H1 (cell line): Measurements from ENCODE around the gene CLCA1. TPM values are rescaled to one million over a fixed set of nuclear protein-coding genes. Genes with fewer than 3 reads are reported as not detected.

ENCODE experiments used
- CTCF ChIA-PET: fragments of 300-600 bp; sonication (Branson Sonifier 250); formaldehyde crosslinking; loops from one replicate; lab custom pipeline; 2021; ENCODE audit not compliant: partially characterized antibody; lab: Charles Lee
- POLR2A ChIA-PET: fragments of 300-600 bp; sonication (Branson Sonifier 250); formaldehyde crosslinking; loops from one replicate; lab custom pipeline; 2021; ENCODE audit warnings: inconsistent platforms; ENCODE audit not compliant: partially characterized antibody; lab: Charles Lee
- DNase-seq, 2 experiments: peaks; one replicate each; pipeline versions ENCODE4 v3.0.0 to v3.0.0-alpha.2; 2010 to 2022; ENCODE audit warnings: low spot score in 2 of 2, low read depth in 1 of 2, mixed read lengths in 1 of 2
- FAIRE-seq: peaks from 2 replicates; lab custom pipeline; 2011; peaks lifted over from hg19 to GRCh38; lab: Jason Lieb, UNC
- H2AFZ ChIP-seq: 2 replicates; pipeline ENCODE4 v1.8.1; 2012; ENCODE audit warnings: low read length, inconsistent platforms
- H2AK5ac ChIP-seq: 2 replicates; pipeline ENCODE4 v1.6.1; 2013; ENCODE audit warnings: low read depth, low read length
- H2BK120ac ChIP-seq: replicated peaks from 2 replicates; pipeline ENCODE3; 2013; ENCODE audit warnings: low read depth, low read length, inconsistent platforms
- H2BK12ac ChIP-seq: 2 replicates; pipeline ENCODE4 v1.6.1; 2013; ENCODE audit warnings: low read depth, low read length
- H2BK15ac ChIP-seq: 2 replicates; pipeline ENCODE4 v1.6.1; 2013; ENCODE audit warnings: low read length
- H2BK20ac ChIP-seq: 2 replicates; pipeline ENCODE4 v1.6.1; 2013; ENCODE audit warnings: low read length
- H2BK5ac ChIP-seq: 2 replicates; pipeline ENCODE4 v1.6.1; 2013; ENCODE audit warnings: low read depth, low read length
- H3K14ac ChIP-seq: 2 replicates; pipeline ENCODE4 v1.6.1; 2013; ENCODE audit warnings: inconsistent platforms; ENCODE audit not compliant: insufficient read length
- H3K18ac ChIP-seq: 2 replicates; pipeline ENCODE4 v1.6.1; 2013; ENCODE audit warnings: low read length; ENCODE audit errors: extremely low read depth
- H3K23ac ChIP-seq: 2 replicates; pipeline ENCODE4 v1.6.1; 2013; ENCODE audit warnings: inconsistent platforms; ENCODE audit not compliant: insufficient read length
- H3K23me2 ChIP-seq: 2 replicates; pipeline ENCODE4 v1.6.1; 2013; ENCODE audit warnings: low read depth, low read length
- H3K27ac ChIP-seq: 2 replicates; pipeline ENCODE4 v1.6.1; 2011; ENCODE audit warnings: low read depth, low read length, inconsistent platforms
- H3K27me3 ChIP-seq, 4 experiments: replicated peaks in 1 of 4; 1 replicate in 1 of 4; 2 replicates in 3 of 4; pipeline versions ENCODE4 v1.6.1 to v1.8.1; 2011 to 2013; ENCODE audit warnings: low read length in 3 of 4, mild to moderate bottlenecking in 3 of 4, inconsistent platforms in 2 of 4, mixed read lengths in 2 of 4, moderate library complexity in 1 of 4; ENCODE audit not compliant: control insufficient read depth in 3 of 4, insufficient read depth in 3 of 4; ENCODE audit errors: extremely low read depth in 1 of 4
- H3K36me3 ChIP-seq, 4 experiments: 2 replicates each; pipeline versions ENCODE4 v1.6.1 to v1.8.1; 2011 to 2013; ENCODE audit warnings: mild to moderate bottlenecking in 4 of 4, low read length in 3 of 4, moderate library complexity in 2 of 4, control low read depth in 1 of 4, inconsistent platforms in 1 of 4; ENCODE audit not compliant: insufficient read depth in 4 of 4, control insufficient read depth in 2 of 4
- H3K4ac ChIP-seq: replicated peaks from 2 replicates; pipeline ENCODE3; 2013; ENCODE audit warnings: low read length, low read depth, mixed read lengths, inconsistent platforms; ENCODE audit not compliant: insufficient read length
- H3K4me1 ChIP-seq, 4 experiments: replicated peaks in 1 of 4; 1 replicate in 1 of 4; 2 replicates in 3 of 4; pipeline versions ENCODE4 v1.6.1 to v1.8.1; 2011 to 2013; ENCODE audit warnings: low read length in 3 of 4, inconsistent platforms in 2 of 4, mixed read lengths in 1 of 4; ENCODE audit not compliant: insufficient read depth in 4 of 4, control insufficient read depth in 3 of 4
- H3K4me2 ChIP-seq, 2 experiments: 2 replicates each; pipeline versions ENCODE4 v1.6.1 to v1.8.1; 2011 to 2013; ENCODE audit warnings: low read depth in 2 of 2, low read length in 2 of 2, control low read depth in 1 of 2, inconsistent platforms in 1 of 2, mild to moderate bottlenecking in 1 of 2; ENCODE audit not compliant: insufficient read depth in 1 of 2
- H3K4me3 ChIP-seq, 4 experiments: fragments of 200-600, 300-600 bp in 1 of 4; sonication (generic), shearing (Covaris generic), sonication (Bioruptor Twin) in 1 of 4; 2 replicates each; pipeline versions ENCODE4 v1.5.1 to v1.8.1; 2011 to 2016; ENCODE audit warnings: low read length in 4 of 4, low read depth in 3 of 4, control low read depth in 2 of 4, inconsistent platforms in 2 of 4, mild to moderate bottlenecking in 2 of 4, mixed read lengths in 1 of 4, moderate library complexity in 1 of 4; ENCODE audit not compliant: insufficient read depth in 2 of 4; ENCODE audit errors: extremely low read depth in 1 of 4
- H3K56ac ChIP-seq: replicated peaks from 2 replicates; pipeline ENCODE3; 2013; ENCODE audit warnings: low read depth, mild to moderate bottlenecking, mixed read lengths, low read length, inconsistent platforms; ENCODE audit not compliant: insufficient read length
- H3K79me1 ChIP-seq: 2 replicates; pipeline ENCODE4 v1.6.1; 2013; ENCODE audit warnings: low read depth, low read length, control low read depth
- H3K79me2 ChIP-seq, 2 experiments: 2 replicates each; pipeline versions ENCODE4 v1.6.1 to v1.8.1; 2012 to 2013; ENCODE audit warnings: low read length in 2 of 2, mild to moderate bottlenecking in 2 of 2, inconsistent platforms in 1 of 2; ENCODE audit not compliant: insufficient read depth in 2 of 2, control insufficient read depth in 1 of 2
- H3K9ac ChIP-seq, 4 experiments: replicated peaks in 1 of 4; 1 replicate in 1 of 4; 2 replicates in 3 of 4; pipeline versions ENCODE4 v1.6.1 to v1.8.1; 2011 to 2013; ENCODE audit warnings: low read depth in 3 of 4, low read length in 3 of 4, control low read depth in 2 of 4, mild to moderate bottlenecking in 2 of 4, moderate library complexity in 2 of 4, inconsistent platforms in 1 of 4; ENCODE audit errors: extremely low read depth in 1 of 4
- H3K9me3 ChIP-seq, 2 experiments: 2 replicates each; pipeline versions ENCODE4 v1.6.1 to v1.8.1; 2012 to 2013; ENCODE audit warnings: mild to moderate bottlenecking in 2 of 2, moderate library complexity in 2 of 2, control low read depth in 1 of 2, inconsistent platforms in 1 of 2, low read depth in 1 of 2, low read length in 1 of 2, mixed read lengths in 1 of 2; ENCODE audit not compliant: insufficient read depth in 2 of 2
- H4K20me1 ChIP-seq, 2 experiments: replicated peaks in 1 of 2; 2 replicates each; pipeline versions ENCODE3 to v1.8.1; 2011 to 2013; ENCODE audit warnings: inconsistent platforms in 2 of 2, low read length in 2 of 2, mild to moderate bottlenecking in 1 of 2; ENCODE audit not compliant: insufficient read depth in 2 of 2, control insufficient read depth in 1 of 2
- H4K5ac ChIP-seq: 2 replicates; pipeline ENCODE4 v1.6.1; 2013; ENCODE audit warnings: low read length, low read depth, mixed read lengths, inconsistent platforms; ENCODE audit not compliant: insufficient read length
- H4K8ac ChIP-seq: 2 replicates; pipeline ENCODE4 v1.8.0; 2013; ENCODE audit warnings: mild to moderate bottlenecking, moderate library complexity, low read length, inconsistent platforms; ENCODE audit not compliant: insufficient read depth; ENCODE audit errors: extremely low read depth
- H4K91ac ChIP-seq: replicated peaks from 2 replicates; pipeline ENCODE3; 2013; ENCODE audit warnings: low read length, mixed read lengths, inconsistent platforms; ENCODE audit not compliant: insufficient read length
- JUND ChIP-seq: IDR thresholded peaks from 2 replicates; pipeline ENCODE4 v1.6.1; 2011; ENCODE audit warnings: mild to moderate bottlenecking, improper control_type of control experiment, low read length
- WGBS, 2 experiments: shearing (Covaris generic) in 1 of 2; methylation state at CpG; one replicate each; pipeline versions ENCODE4 v1.1.6 to v1.1.7; 2013 to 2015; ENCODE audit warnings: low lambda C conversion rate in 2 of 2, mixed read lengths in 2 of 2, inconsistent platforms in 1 of 2, low coverage in 1 of 2, missing lambda C conversion rate in 1 of 2; ENCODE audit not compliant: insufficient replicate concordance in 2 of 2, insufficient coverage in 1 of 2, insufficient read length in 1 of 2; ENCODE audit errors: extremely low coverage in 1 of 2, missing lambda C conversion rate in 1 of 2; 5-methylcytosine and 5-hydroxymethylcytosine counted together
- polyA plus RNA-seq, 7 experiments: library from polyadenylated mRNA; depleted of rRNA in 3 of 7; stranded (reverse) in 5 of 7; unstranded in 2 of 7; fragments of >200 nt in 5 of 7; fragments of 200-250 nt in 2 of 7; gene quantifications; 1 replicate in 5 of 7; 2 replicates in 1 of 7; 4 replicates in 1 of 7; pipeline versions ENCODE4 v1.2.1 to v1.2.3, GENCODE V29; 2011 to 2013; ENCODE audit warnings: missing spikeins in 2 of 7, mixed read lengths in 2 of 7
- total RNA-seq: library from RNA; stranded (reverse); fragmentation: NEBNext Ultra II Directional; extraction: Animal tissue kit (Norgen Biotek cat#: 25700); gene quantifications from 2 replicates; pipeline ENCODE4 v1.2.1, GENCODE V29; 2021

The CLCA1 gene
- total and polyA plus RNA-seq, 2 of the 8 experiments (the other 6 are each of a cell fraction or from before 2014, with no cell fraction given): not detected

DNA sequence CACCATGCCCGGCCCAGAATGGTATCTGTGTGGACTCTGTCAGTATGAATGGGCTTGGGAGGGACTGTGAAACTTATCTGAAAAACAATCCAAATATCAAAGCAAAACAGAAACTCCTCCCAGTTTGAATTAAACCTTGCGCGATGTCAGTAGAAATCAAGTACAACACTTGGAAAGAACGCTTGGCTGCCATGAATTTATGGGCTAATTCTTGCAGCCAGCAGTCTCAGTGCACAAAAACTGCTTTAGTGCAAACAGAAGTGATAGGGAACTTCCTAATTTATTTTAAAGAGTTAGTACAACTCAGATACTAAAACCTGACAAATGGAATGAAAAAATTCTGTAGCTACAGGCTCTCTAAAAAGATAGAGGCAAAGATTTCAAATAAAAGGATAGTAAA, 8.5 kb downstream of the CLCA1 start:
- no peak overlapping the region for H3K18ac ChIP-seq
- H3K23me2 ChIP-seq: no peaks in the 10 kb centered on the region
- no peak overlapping the region for H3K56ac ChIP-seq
- no peak overlapping the region for H3K23ac ChIP-seq
- FAIRE-seq: no peak
- H3K27me3 ChIP-seq: no peaks in the 10 kb centered on the region
- H3K9me3 ChIP-seq: no peaks in the 10 kb centered on the region
- H3K4me3 ChIP-seq: no peak overlapping the region
- no peak overlapping the region for H2AK5ac ChIP-seq
- H2BK5ac ChIP-seq: no peak overlapping the region
- no peak overlapping the region for H4K91ac ChIP-seq
- no peak for DNase-seq
- H2BK15ac ChIP-seq: no peak overlapping the region
- no peak overlapping the region for H3K9ac ChIP-seq
- TF ChIP-seq JUND: no peak
- TF ChIP-seq, all 59 proteins: peak for 0
- Histone ChIP-seq H3K4me2 (no peak overlapping the region), H4K8ac (no peak overlapping the region), H3K4me1 (0 out of 7 replicates have a peak, but pooled peaks cover 0 to 3% (median 0%) of the 10 kb centered on the region in 4 experiments), H2AFZ (no peak overlapping the region), H4K20me1 (no peaks in the 10 kb centered on the region), H3K27ac (no peak overlapping the region), H3K36me3 (no peaks in the 10 kb centered on the region), H3K79me2 (no peaks in the 10 kb centered on the region), H3K14ac (no peak overlapping the region), H2BK20ac (no peak overlapping the region), H3K4ac (no peak overlapping the region), H2BK12ac (no peak overlapping the region), H3K79me1 (no peaks in the 10 kb centered on the region), H4K5ac (no peak overlapping the region), H2BK120ac (no peak overlapping the region)
- POLR2A ChIA-PET: no interaction called here
- CTCF ChIA-PET: interaction anchor here (5.5 to 6.1 kb wide), 3 partner anchors 10 to 28 kb away, joined by 45 to 79 read pairs (median 49); no protein-coding TSS in a partner anchor
- 93% methylated on average over 4 of the region's 4 CpGs; no CpG with 5 or more reads in 1 of the 2 experiments for WGBS, 2 experiments
